Measurements from ENCODE around the gene RING1. TPM values are rescaled to one million over a fixed set of nuclear protein-coding genes. Genes with fewer than 3 reads are reported as not detected.
A peak's percentile ranks its signal among the peaks of the same experiment; 100 is the strongest.

Gene RING1
- total RNA-seq, 1 experiment from 2014 or later, result 48.3 TPM

DNA sequence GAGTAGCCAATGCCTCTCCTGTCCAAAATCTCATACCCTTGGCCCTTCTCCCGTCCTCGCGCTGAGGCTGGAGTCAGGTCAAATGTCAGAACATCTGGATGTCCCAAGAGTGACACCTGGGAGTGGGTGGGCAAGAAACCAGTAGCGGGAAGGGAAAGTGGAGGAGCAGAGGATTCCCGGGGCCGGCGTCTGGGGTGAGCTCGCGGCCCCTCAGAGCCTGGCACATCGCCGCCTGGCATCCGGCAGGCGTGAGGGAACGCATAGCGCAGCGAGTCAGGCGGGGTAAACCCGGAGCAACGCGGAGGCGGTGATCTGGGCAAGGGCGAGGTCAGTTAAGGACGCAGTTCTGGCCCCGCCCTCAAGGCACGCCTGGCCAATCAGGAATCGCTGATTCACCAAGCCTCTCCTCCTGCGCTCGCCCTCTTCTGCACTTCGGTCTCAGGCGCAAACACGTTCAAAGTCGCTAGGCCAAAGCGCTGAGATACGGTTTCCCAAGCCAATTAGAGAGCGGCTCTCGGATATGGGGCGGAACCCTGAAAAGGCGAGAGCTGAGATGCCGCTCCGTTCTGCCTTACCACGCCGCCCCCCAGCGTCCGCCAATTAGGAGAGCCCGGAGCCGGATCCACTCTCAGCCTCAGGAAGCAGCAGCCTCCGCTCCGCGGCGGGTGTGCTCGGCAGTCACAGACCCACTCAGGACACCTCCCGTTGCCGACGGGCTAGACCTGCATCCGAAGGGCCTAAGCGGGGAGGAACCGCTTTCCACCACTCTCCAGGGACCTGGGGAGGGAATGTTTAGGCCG is 40.8 kb downstream of the RING1 start:
- H3K36me3 Mint-ChIP-seq (ENCODE audit: insufficient read depth, unreplicated experiment), result peaks cover 41% of the 10 kb centered on the region
- H3K27me3 Mint-ChIP-seq (ENCODE audit: insufficient read depth, unreplicated experiment), result no peaks in the 10 kb centered on the region
- H3K4me1 Mint-ChIP-seq (ENCODE audit: insufficient read depth, unreplicated experiment), result peaks cover 22% of the 10 kb centered on the region
- TF ChIP-seq, protein P1, sequence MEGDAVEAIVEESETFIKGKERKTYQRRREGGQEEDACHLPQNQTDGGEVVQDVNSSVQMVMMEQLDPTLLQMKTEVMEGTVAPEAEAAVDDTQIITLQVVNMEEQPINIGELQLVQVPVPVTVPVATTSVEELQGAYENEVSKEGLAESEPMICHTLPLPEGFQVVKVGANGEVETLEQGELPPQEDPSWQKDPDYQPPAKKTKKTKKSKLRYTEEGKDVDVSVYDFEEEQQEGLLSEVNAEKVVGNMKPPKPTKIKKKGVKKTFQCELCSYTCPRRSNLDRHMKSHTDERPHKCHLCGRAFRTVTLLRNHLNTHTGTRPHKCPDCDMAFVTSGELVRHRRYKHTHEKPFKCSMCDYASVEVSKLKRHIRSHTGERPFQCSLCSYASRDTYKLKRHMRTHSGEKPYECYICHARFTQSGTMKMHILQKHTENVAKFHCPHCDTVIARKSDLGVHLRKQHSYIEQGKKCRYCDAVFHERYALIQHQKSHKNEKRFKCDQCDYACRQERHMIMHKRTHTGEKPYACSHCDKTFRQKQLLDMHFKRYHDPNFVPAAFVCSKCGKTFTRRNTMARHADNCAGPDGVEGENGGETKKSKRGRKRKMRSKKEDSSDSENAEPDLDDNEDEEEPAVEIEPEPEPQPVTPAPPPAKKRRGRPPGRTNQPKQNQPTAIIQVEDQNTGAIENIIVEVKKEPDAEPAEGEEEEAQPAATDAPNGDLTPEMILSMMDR (IDR thresholded peaks at IDR 0.05; ENCODE audit: unreplicated experiment), result no peak
- H3K4me3 Mint-ChIP-seq (ENCODE audit: unreplicated experiment), result peak overlapping the region; percentile 82
- no TSS peak for BruUV-seq (replicated peaks)
- H3K9me3 Mint-ChIP-seq (ENCODE audit: unreplicated experiment), result no peaks in the 10 kb centered on the region
- ChIA-PET CTCF (interaction anchor here (0.7 to 2.8 kb wide), 35 partner anchors 9 to 412 kb away, joined by 3 to 31 read pairs (median 5); partner anchors contain the start of genes HSD17B8, RPS18 and VPS52), POLR2A (interaction anchor here (0.7 to 5.5 kb wide), 27 partner anchors 9 to 1277 kb away, joined by 3 to 110 read pairs (median 5); partner anchors contain the start of genes B3GALT4, BRD2, HSD17B8 and PFDN6)
- DNase-seq (ENCODE audit: unreplicated experiment), result peak; percentile 99
- peak overlapping the region; percentile 70 for H3K27ac Mint-ChIP-seq (ENCODE audit: low read depth, unreplicated experiment)
- intact Hi-C loops (cut with micrococcal nuclease), result loop anchor here (1.0 to 2.0 kb wide), 5 partner anchors 40 to 235 kb away; partner anchors contain the start of genes RING1, RXRB and SLC39A7

GRCh38 chr6:33249732-33250630 is 41.7 kb downstream of the RING1 start:
- intact Hi-C loops (cut with micrococcal nuclease), result loop anchor here (2.0 kb wide), 3 partner anchors 41 to 131 kb away; partner anchors contain the start of genes RING1, RXRB and SLC39A7
- ChIA-PET CTCF (interaction anchor here (0.6 to 2.6 kb wide), 8 partner anchors 8 to 336 kb away, joined by 3 to 16 read pairs (median 8); partner anchors contain the start of genes RPS18 and VPS52), POLR2A (interaction anchor here (0.5 to 5.5 kb wide), 24 partner anchors 10 to 1603 kb away, joined by 3 to 110 read pairs (median 5); partner anchors contain the start of genes B3GALT4, BRD2, HSD17B8 and PFDN6)
- TF ChIP-seq, protein P1 (IDR thresholded peaks at IDR 0.05; ENCODE audit: unreplicated experiment), result no peak
- Mint-ChIP-seq H3K27me3 (ENCODE audit: insufficient read depth, unreplicated experiment) (no peaks in the 10 kb centered on the region), H3K36me3 (ENCODE audit: insufficient read depth, unreplicated experiment) (peaks cover 44% of the 10 kb centered on the region), H3K4me3 (ENCODE audit: unreplicated experiment) (peak overlapping the region; percentile 82), H3K9me3 (ENCODE audit: unreplicated experiment) (no peaks in the 10 kb centered on the region), H3K4me1 (ENCODE audit: insufficient read depth, unreplicated experiment) (peaks cover 22% of the 10 kb centered on the region), H3K27ac (ENCODE audit: low read depth, unreplicated experiment) (peak overlapping the region; percentile 70)
- TSS peak; percentile 67 for BruUV-seq (replicated peaks)
- peak; percentile 79 for DNase-seq (ENCODE audit: unreplicated experiment)

GRCh38 chr6:33250731-33251130 is 42.4 kb downstream of the RING1 start:
- Mint-ChIP-seq H3K4me1 (ENCODE audit: insufficient read depth, unreplicated experiment) (peaks cover 22% of the 10 kb centered on the region), H3K9me3 (ENCODE audit: unreplicated experiment) (no peaks in the 10 kb centered on the region), H3K36me3 (ENCODE audit: insufficient read depth, unreplicated experiment) (peaks cover 50% of the 10 kb centered on the region), H3K4me3 (ENCODE audit: unreplicated experiment) (peak overlapping the region; percentile 82), H3K27me3 (ENCODE audit: insufficient read depth, unreplicated experiment) (no peaks in the 10 kb centered on the region), H3K27ac (ENCODE audit: low read depth, unreplicated experiment) (peak overlapping the region; percentile 70)
- POLR2A ChIA-PET, result interaction anchor here (0.6 to 5.5 kb wide), 18 partner anchors 9 to 1074 kb away, joined by 3 to 110 read pairs (median 6); partner anchors contain the start of genes B3GALT4, BRD2, HSD17B8 and PFDN6
- intact Hi-C loops (cut with micrococcal nuclease), result no loop called here
- no peak for DNase-seq (ENCODE audit: unreplicated experiment)
- no TSS peak for BruUV-seq (replicated peaks)
- TF ChIP-seq, protein P1 (IDR thresholded peaks at IDR 0.05; ENCODE audit: unreplicated experiment), result no peak
- CTCF ChIA-PET, result interaction anchor here (0.6 to 1.6 kb wide), 7 partner anchors 11 to 337 kb away, joined by 3 to 8 read pairs (median 3); no protein-coding TSS in a partner anchor

Data from MCF 10A (cell line).